HG03354 (cell line): ENCODE results near the gene KDM4C.
A peak's percentile ranks its signal among the peaks of the same experiment; 100 is the strongest.
"Not testable (repeated sequence)": the region's sequence is repeated elsewhere in the genome, so short reads cannot be mapped to it uniquely, and the experiment has no call there.

Source experiments
- ATAC-seq: cut with Tn5 transposase; IDR thresholded peaks from one replicate; pipeline ENCODE4 v1.9.1; 2021; ENCODE audit warnings: mild to moderate bottlenecking; ENCODE audit not compliant: unreplicated experiment, poor library complexity, severe bottlenecking

The KDM4C gene

GRCh38 chr9:6793203-6793602 lies 35.4 kb downstream of the KDM4C start:
- ATAC-seq = peak; percentile 43

- ATAC-seq = no peak
Measured at GRCh38 chr9:6794936-6795335, 37.2 kb downstream of the KDM4C start.

DNA sequence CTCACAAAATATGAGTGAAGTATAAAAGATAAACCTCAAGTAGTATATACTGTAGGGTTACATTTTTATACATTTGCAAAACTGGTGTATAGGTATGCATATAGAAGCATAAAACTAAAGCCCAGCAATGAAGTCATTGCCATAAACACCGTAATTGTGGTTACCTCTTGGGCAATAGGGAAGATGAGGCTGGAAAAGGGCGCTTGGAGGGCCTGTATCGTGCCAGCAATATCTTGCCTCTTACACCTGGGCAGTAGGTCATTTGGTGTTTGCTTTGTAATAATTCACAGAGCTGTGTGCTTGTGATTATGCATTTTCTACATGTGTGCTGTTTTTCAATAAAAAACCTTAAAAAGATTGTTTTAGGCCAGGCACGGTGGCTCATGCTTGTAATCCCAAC lies 45.2 kb downstream of the KDM4C start:
- no peak for ATAC-seq

- no peak for ATAC-seq
Measured at GRCh38 chr9:6805532-6805931, 47.8 kb downstream of the KDM4C start.

GRCh38 chr9:6806318-6806717 lies 48.5 kb downstream of the KDM4C start:
- not testable (repeated sequence) for ATAC-seq

- not testable (repeated sequence) for ATAC-seq
Measured at GRCh38 chr9:6807669-6808068, 49.9 kb downstream of the KDM4C start.

GRCh38 chr9:6811436-6811835 lies 53.7 kb downstream of the KDM4C start:
- ATAC-seq = no peak

DNA sequence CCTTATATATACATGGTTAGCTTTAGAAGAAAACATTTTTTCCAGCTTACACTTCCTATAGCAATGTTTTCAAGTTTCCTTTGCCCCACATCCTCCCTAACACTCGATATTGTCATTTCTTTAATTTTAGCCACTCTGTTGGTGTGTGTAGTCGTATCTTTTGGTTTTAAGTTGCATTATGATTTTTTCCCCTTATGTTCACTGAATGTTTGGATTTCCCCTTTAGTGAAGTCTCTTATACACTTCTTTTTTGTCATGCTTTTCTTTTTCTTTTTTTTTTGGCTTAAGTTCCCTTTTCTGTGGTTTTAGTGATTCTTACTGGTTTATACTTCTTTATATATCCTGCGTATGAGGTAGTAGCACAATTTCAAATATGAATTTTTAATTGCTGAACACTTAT lies 58.8 kb downstream of the KDM4C start:
- no peak for ATAC-seq

DNA sequence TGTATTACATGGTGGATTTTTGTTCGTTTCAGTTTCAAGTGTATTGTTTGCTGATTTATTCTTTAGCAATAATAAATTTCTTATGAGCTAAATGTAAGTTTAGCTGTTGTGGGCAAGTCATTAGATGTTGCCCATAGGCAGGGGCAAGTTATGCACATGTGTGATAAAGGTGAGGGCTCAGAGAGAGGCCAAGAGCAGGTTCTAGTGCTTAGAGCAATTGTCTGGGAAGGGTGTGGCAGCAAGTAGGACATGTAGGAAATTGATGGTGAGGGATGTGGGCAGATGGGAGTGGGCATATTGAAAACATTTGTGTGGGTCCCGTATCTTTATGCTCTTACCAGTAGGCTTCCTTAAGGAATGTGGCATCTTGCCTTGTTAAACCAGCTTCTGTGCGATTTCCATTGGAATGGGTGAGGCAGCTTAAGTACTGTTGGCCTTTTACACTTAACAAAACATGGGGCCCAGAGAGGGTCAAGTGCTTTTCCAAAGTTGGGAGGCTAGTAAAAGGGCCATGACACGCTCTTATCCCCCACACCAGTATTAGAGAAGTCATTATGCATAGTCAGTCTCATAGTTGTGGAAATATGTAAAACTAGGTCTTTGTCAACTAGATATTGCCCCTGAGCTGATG lies 60.6 kb downstream of the KDM4C start:
- no peak for ATAC-seq

DNA sequence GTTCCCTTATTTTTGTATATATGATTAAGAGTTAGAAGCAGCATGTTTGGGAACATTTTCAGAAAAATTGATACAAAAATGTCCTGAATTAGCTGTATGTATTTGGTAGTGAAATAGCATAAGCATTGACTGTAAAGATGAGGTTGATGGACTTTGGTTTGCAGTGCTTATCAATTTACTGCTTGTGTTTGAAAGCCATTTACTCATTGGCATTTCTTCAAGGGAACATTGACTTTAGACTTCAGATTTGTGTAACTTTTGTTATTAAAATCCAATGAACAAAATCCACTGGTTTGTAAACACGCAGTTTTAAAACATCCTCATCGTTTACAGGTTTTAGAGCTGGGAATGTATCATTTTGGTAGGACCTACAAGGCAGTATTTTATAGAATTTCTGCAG lies 61.3 kb downstream of the KDM4C start:
- ATAC-seq = no peak

GRCh38 chr9:6819529-6819928 lies 61.8 kb downstream of the KDM4C start:
- ATAC-seq = no peak

DNA sequence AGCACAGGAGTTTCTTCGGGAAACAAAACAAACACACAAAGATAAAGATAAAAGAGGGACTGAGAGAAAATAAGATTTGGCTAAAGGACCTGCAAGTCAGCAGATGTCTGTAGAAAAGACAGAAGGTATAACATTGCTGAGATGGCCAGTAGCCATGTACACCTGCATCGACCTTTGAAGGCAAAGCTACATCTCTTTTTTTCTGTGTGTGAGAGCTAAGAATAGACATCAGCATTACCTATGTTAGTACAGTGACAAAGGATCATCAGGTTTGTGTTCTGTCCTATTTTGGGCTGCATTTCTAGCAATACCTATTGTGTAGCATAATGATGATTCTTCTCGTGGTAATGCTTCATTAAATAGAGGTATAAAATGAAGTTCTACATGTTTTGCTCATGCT lies 64.9 kb downstream of the KDM4C start:
- ATAC-seq = no peak

GRCh38 chr9:6827439-6828145 lies 69.8 kb downstream of the KDM4C start:
- peak; percentile 76 for ATAC-seq

DNA sequence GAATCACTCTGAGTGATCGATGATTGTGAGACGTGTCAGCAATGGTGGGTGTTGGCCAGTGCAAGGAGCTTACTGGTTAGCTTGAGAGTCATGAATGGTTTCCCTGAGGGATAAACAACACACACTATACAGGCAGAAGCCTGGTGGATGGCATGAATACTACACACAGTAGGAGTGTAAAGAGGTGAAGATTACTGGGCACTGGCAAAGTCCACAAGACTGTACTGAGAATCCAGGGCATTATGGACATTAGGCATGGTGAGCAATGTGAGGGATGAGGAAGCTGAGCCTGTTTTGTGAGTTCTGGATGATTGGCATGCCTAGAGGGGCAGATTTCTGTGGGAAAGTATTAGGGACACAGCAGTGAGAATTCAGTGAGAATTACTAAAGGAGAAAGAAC lies 71.3 kb downstream of the KDM4C start:
- ATAC-seq = no peak

DNA sequence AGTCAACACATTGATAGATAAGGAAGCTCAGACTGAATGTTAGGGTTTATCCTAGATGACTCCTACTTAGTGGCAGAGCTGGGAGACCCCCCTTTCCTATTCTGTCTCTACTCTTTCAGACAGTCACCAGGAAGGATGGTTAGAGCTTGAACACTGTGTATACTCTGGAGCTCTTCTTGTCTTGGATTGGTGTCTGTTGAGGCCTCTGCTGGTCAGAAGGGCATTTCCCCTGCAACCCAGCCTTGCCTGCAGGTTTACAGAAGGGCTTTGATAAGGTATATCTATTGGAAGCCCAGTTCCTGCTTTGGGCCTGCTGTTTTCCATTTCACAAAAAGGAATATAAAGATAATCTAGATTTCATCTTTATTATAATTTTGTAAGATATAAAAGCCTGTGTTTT lies 71.8 kb downstream of the KDM4C start:
- ATAC-seq = no peak

DNA sequence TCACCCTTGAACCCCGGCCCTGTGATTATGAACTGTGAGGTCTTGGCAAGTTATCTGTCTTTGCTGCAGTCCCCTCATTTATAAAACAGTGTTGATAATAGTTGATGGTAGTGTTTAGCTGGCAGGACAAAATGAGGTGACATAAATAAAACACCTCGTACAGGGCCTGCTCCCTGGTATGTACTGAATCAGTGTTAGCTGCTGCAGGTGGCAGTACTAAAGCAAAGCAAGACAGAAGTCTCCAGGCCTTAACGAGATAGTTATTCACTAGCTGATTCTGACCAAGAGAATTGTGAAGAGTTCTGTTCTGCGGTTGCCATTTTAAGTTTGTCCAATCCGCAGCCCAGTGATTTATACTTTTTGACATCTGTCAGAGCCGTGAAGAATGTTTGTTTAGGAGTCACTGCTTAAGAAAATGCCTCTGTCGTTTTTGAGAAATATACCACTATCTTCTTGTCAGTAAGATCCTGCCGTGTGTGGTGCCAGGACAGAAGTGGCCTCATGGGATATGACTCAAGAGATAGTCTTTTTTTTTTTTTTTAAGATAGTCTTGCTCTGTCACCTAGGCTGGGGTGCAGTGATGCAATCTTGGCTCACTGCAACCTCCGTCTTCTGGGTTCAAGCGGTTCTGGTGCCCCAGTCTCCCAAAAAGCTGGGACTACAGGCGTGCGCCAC lies 75.9 kb downstream of the KDM4C start:
- ATAC-seq = no peak

GRCh38 chr9:6834306-6834705 lies 76.5 kb downstream of the KDM4C start:
- ATAC-seq = no peak

- ATAC-seq = no peak
Measured at GRCh38 chr9:6838158-6838557, 80.4 kb downstream of the KDM4C start.

- no peak for ATAC-seq
Measured at GRCh38 chr9:6842584-6842947, 84.8 kb downstream of the KDM4C start.

DNA sequence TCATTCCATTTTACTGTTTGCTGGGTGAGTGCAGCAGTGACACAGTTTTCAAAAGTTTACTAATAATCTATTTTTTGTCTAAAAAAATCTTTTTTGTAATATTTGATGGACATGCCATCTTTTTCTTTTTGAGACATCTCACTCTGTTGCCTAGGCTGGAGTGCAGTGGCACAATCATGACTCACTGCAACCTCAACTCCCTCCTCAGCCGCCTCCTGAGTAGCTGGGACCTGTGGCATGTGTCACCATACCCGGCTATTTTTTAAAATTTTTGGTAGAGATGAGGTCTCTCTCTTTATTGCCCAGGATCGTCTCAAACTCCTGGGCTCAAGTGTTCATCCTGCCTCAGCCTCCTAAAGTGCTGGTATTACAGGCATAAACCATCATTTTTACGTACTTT lies 86.0 kb downstream of the KDM4C start:
- no peak for ATAC-seq

- no peak for ATAC-seq
Measured at GRCh38 chr9:6844267-6844666, 86.5 kb downstream of the KDM4C start.
